ENCODE data around the gene ABR.
A peak's percentile ranks its signal among the peaks of the same experiment; 100 is the strongest.

Gene ABR

GRCh38 chr17:1179818-1180742 lies at the start of gene ABR:
Gene ABR, minus strand, starts transcription at chr17:1179981. Its CDS starts 254 bp downstream, at chr17:1179727.
- DNase-seq (ENCODE audit: low spot score): no peak
- Mint-ChIP-seq H3K4me3 (peak within 1 kb of the TSS; percentile 64), H3K4me1 (ENCODE audit: low read depth) (no peaks in the 10 kb centered on the region), H3K27me3 (ENCODE audit: low read depth) (peaks cover 27% of the 10 kb centered on the region), H3K36me3 (ENCODE audit: low read depth) (no peaks in the 10 kb centered on the region), H3K27ac (no peak within 1 kb of the TSS), H3K9me3 (no peaks in the 10 kb centered on the region)

- H3K9me3 Mint-ChIP-seq: no peaks in the 10 kb centered on the region
- H3K4me1 Mint-ChIP-seq (ENCODE audit: low read depth): peaks cover 13% of the 10 kb centered on the region
- peak overlapping the region; percentile 57 for H3K4me3 Mint-ChIP-seq
- H3K27me3 Mint-ChIP-seq (ENCODE audit: low read depth): peaks cover 48% of the 10 kb centered on the region
- H3K27ac Mint-ChIP-seq: no peak overlapping the region
- peak; percentile 48 for DNase-seq (ENCODE audit: low spot score)
- peaks cover 5% of the 10 kb centered on the region for H3K36me3 Mint-ChIP-seq (ENCODE audit: low read depth)
Observed at GRCh38 chr17:1229349-1229899, 49.6 kb upstream of the ABR start.

GRCh38 chr17:1228781-1229348 lies 49.1 kb upstream of the ABR start:
- no peak overlapping the region for H3K27ac Mint-ChIP-seq
- no peak for DNase-seq (ENCODE audit: low spot score)
- no peaks in the 10 kb centered on the region for H3K9me3 Mint-ChIP-seq
- H3K36me3 Mint-ChIP-seq (ENCODE audit: low read depth): peaks cover 5% of the 10 kb centered on the region
- H3K4me3 Mint-ChIP-seq: no peak overlapping the region
- H3K27me3 Mint-ChIP-seq (ENCODE audit: low read depth): peaks cover 45% of the 10 kb centered on the region
- H3K4me1 Mint-ChIP-seq (ENCODE audit: low read depth): peaks cover 13% of the 10 kb centered on the region

- peak overlapping the region; percentile 88 for H3K4me3 Mint-ChIP-seq
- no peaks in the 10 kb centered on the region for H3K9me3 Mint-ChIP-seq
- H3K27ac Mint-ChIP-seq: peak overlapping the region; percentile 77
- DNase-seq (ENCODE audit: low spot score): no peak
- H3K27me3 Mint-ChIP-seq (ENCODE audit: low read depth): peaks cover 45% of the 10 kb centered on the region
- peaks cover 13% of the 10 kb centered on the region for H3K4me1 Mint-ChIP-seq (ENCODE audit: low read depth)
- H3K36me3 Mint-ChIP-seq (ENCODE audit: low read depth): peaks cover 5% of the 10 kb centered on the region
Observed at GRCh38 chr17:1227917-1228780, 48.4 kb upstream of the ABR start.

GRCh38 chr17:1227365-1227764 lies 47.6 kb upstream of the ABR start:
- no peak for DNase-seq (ENCODE audit: low spot score)
- peak overlapping the region; percentile 88 for H3K4me3 Mint-ChIP-seq
- peaks cover 5% of the 10 kb centered on the region for H3K36me3 Mint-ChIP-seq (ENCODE audit: low read depth)
- peaks cover 42% of the 10 kb centered on the region for H3K27me3 Mint-ChIP-seq (ENCODE audit: low read depth)
- peaks cover 13% of the 10 kb centered on the region for H3K4me1 Mint-ChIP-seq (ENCODE audit: low read depth)
- no peak overlapping the region for H3K27ac Mint-ChIP-seq
- H3K9me3 Mint-ChIP-seq: no peaks in the 10 kb centered on the region

- Mint-ChIP-seq H3K27ac (no peak overlapping the region), H3K27me3 (ENCODE audit: low read depth) (peaks cover 33% of the 10 kb centered on the region), H3K9me3 (no peaks in the 10 kb centered on the region), H3K4me1 (ENCODE audit: low read depth) (peaks cover 9% of the 10 kb centered on the region), H3K36me3 (ENCODE audit: low read depth) (peaks cover 4% of the 10 kb centered on the region), H3K4me3 (no peak overlapping the region)
- no peak for DNase-seq (ENCODE audit: low spot score)
Observed at GRCh38 chr17:1226308-1226707, 46.5 kb upstream of the ABR start.

GRCh38 chr17:1224330-1224729 lies 44.5 kb upstream of the ABR start:
- H3K4me3 Mint-ChIP-seq: no peak overlapping the region
- H3K9me3 Mint-ChIP-seq: no peaks in the 10 kb centered on the region
- DNase-seq (ENCODE audit: low spot score): no peak
- H3K4me1 Mint-ChIP-seq (ENCODE audit: low read depth): peaks cover 5% of the 10 kb centered on the region
- no peak overlapping the region for H3K27ac Mint-ChIP-seq
- no peaks in the 10 kb centered on the region for H3K36me3 Mint-ChIP-seq (ENCODE audit: low read depth)
- H3K27me3 Mint-ChIP-seq (ENCODE audit: low read depth): peaks cover 21% of the 10 kb centered on the region

- H3K27ac Mint-ChIP-seq: no peak overlapping the region
- H3K9me3 Mint-ChIP-seq: no peaks in the 10 kb centered on the region
- H3K36me3 Mint-ChIP-seq (ENCODE audit: low read depth): no peaks in the 10 kb centered on the region
- H3K4me3 Mint-ChIP-seq: no peak overlapping the region
- DNase-seq (ENCODE audit: low spot score): no peak
- H3K27me3 Mint-ChIP-seq (ENCODE audit: low read depth): peaks cover 21% of the 10 kb centered on the region
- H3K4me1 Mint-ChIP-seq (ENCODE audit: low read depth): peaks cover 5% of the 10 kb centered on the region
Observed at GRCh38 chr17:1223662-1224061, 43.9 kb upstream of the ABR start.

- Mint-ChIP-seq H3K4me1 (ENCODE audit: low read depth) (no peaks in the 10 kb centered on the region), H3K9me3 (no peaks in the 10 kb centered on the region), H3K27ac (no peak overlapping the region), H3K36me3 (ENCODE audit: low read depth) (no peaks in the 10 kb centered on the region), H3K27me3 (ENCODE audit: low read depth) (peaks cover 12% of the 10 kb centered on the region), H3K4me3 (no peak overlapping the region)
- no peak for DNase-seq (ENCODE audit: low spot score)
Observed at GRCh38 chr17:1222321-1222720, 42.5 kb upstream of the ABR start.

- Mint-ChIP-seq H3K4me3 (no peak overlapping the region), H3K36me3 (ENCODE audit: low read depth) (no peaks in the 10 kb centered on the region), H3K9me3 (no peaks in the 10 kb centered on the region), H3K27me3 (ENCODE audit: low read depth) (peaks cover 3% of the 10 kb centered on the region), H3K4me1 (ENCODE audit: low read depth) (no peaks in the 10 kb centered on the region), H3K27ac (no peak overlapping the region)
- DNase-seq (ENCODE audit: low spot score): no peak
Observed at GRCh38 chr17:1221209-1221608, 41.4 kb upstream of the ABR start.

GRCh38 chr17:1220346-1220745 lies 40.6 kb upstream of the ABR start:
- no peak overlapping the region for H3K4me3 Mint-ChIP-seq
- no peaks in the 10 kb centered on the region for H3K4me1 Mint-ChIP-seq (ENCODE audit: low read depth)
- H3K9me3 Mint-ChIP-seq: no peaks in the 10 kb centered on the region
- no peaks in the 10 kb centered on the region for H3K36me3 Mint-ChIP-seq (ENCODE audit: low read depth)
- H3K27ac Mint-ChIP-seq: no peak overlapping the region
- peaks cover 2% of the 10 kb centered on the region for H3K27me3 Mint-ChIP-seq (ENCODE audit: low read depth)
- no peak for DNase-seq (ENCODE audit: low spot score)

- no peak for DNase-seq (ENCODE audit: low spot score)
- H3K9me3 Mint-ChIP-seq: no peaks in the 10 kb centered on the region
- H3K27ac Mint-ChIP-seq: no peak overlapping the region
- H3K36me3 Mint-ChIP-seq (ENCODE audit: low read depth): no peaks in the 10 kb centered on the region
- no peak overlapping the region for H3K4me3 Mint-ChIP-seq
- H3K4me1 Mint-ChIP-seq (ENCODE audit: low read depth): no peaks in the 10 kb centered on the region
- H3K27me3 Mint-ChIP-seq (ENCODE audit: low read depth): peaks cover 2% of the 10 kb centered on the region
Observed at GRCh38 chr17:1217089-1217385, 37.3 kb upstream of the ABR start.

- Mint-ChIP-seq H3K4me1 (ENCODE audit: low read depth) (no peaks in the 10 kb centered on the region), H3K4me3 (no peak overlapping the region), H3K9me3 (no peaks in the 10 kb centered on the region), H3K27me3 (ENCODE audit: low read depth) (peaks cover 2% of the 10 kb centered on the region), H3K27ac (no peak overlapping the region), H3K36me3 (ENCODE audit: low read depth) (no peaks in the 10 kb centered on the region)
- no peak for DNase-seq (ENCODE audit: low spot score)
Observed at GRCh38 chr17:1216217-1217088, 36.7 kb upstream of the ABR start.
